ENCODE data around the gene DDX60. TPM values are rescaled to one million over a fixed set of nuclear protein-coding genes. Genes with fewer than 3 reads are reported as not detected.
A peak's percentile ranks its signal among the peaks of the same experiment; 100 is the strongest.

DDX60 gene
- total RNA-seq (8.4 and 12.4 TPM in 2 replicates), polyA plus RNA-seq (1.2 and 2.4 TPM in 2 replicates)

GRCh38 chr4:168318266-168318895 lies at the start of gene DDX60:
Gene DDX60 (minus strand): TSS chr4:168318752. CDS start chr4:168311259, 7,493 bp downstream.
- Histone ChIP-seq H2AFZ (peak within 1 kb of the TSS; percentile 87), H3K27ac (peak within 1 kb of the TSS; percentile 94), H3K9me3 (ENCODE audit: low read depth) (no peaks in the 10 kb centered on the region), H4K20me1 (ENCODE audit: insufficient read depth, poor library complexity, severe bottlenecking) (no peaks in the 10 kb centered on the region), H3K9me2 (replicated peaks; ENCODE audit: insufficient read depth) (no peaks in the 10 kb centered on the region), H3K4me3 (peak within 1 kb of the TSS; percentile 74), H3K27me3 (no peaks in the 10 kb centered on the region), H3K36me3 (replicated peaks; ENCODE audit: insufficient read depth, low read depth) (no peaks in the 10 kb centered on the region), H3K4me2 (peak within 1 kb of the TSS; percentile 74), H3K79me2 (no peaks in the 10 kb centered on the region), H3K4me1 (ENCODE audit: insufficient read depth) (peaks cover 6% of the 10 kb centered on the region)
- WGBS (ENCODE audit: low lambda C conversion rate, missing lambda C conversion rate): 1% methylated on average over 38 of the region's 38 CpGs
- no peak for TF ChIP-seq EZH2phosphoT487 (IDR thresholded peaks at IDR 0.05; ENCODE audit: low read depth, severe bottlenecking, unreplicated experiment)
- peak; percentile 44 for TF ChIP-seq CTCF (IDR thresholded peaks at IDR 0.05; ENCODE audit: poor library complexity)
- TF ChIP-seq EZH2 (IDR thresholded peaks at IDR 0.05; ENCODE audit: borderline replicate concordance): no peak
- DNase-seq (ENCODE audit: low spot score): peak; percentile 89

- no peak overlapping the region for H3K27ac ChIP-seq
- no peak overlapping the region for H2AFZ ChIP-seq
- no peaks in the 10 kb centered on the region for H3K36me3 ChIP-seq (replicated peaks; ENCODE audit: insufficient read depth, low read depth)
- no peaks in the 10 kb centered on the region for H3K27me3 ChIP-seq
- DNase-seq (ENCODE audit: low spot score): no peak
- no peak for TF ChIP-seq EZH2 (IDR thresholded peaks at IDR 0.05; ENCODE audit: borderline replicate concordance)
- no peak for TF ChIP-seq EZH2phosphoT487 (IDR thresholded peaks at IDR 0.05; ENCODE audit: low read depth, severe bottlenecking, unreplicated experiment)
- no peak for TF ChIP-seq CTCF (IDR thresholded peaks at IDR 0.05; ENCODE audit: poor library complexity)
- no peaks in the 10 kb centered on the region for H3K79me2 ChIP-seq
- H3K4me3 ChIP-seq: no peak overlapping the region
- WGBS (ENCODE audit: low lambda C conversion rate, missing lambda C conversion rate): 90% methylated on average over 3 of the region's 3 CpGs
- no peaks in the 10 kb centered on the region for H4K20me1 ChIP-seq (ENCODE audit: insufficient read depth, poor library complexity, severe bottlenecking)
- no peaks in the 10 kb centered on the region for H3K9me2 ChIP-seq (replicated peaks; ENCODE audit: insufficient read depth)
- no peaks in the 10 kb centered on the region for H3K9me3 ChIP-seq (ENCODE audit: low read depth)
- H3K4me1 ChIP-seq (ENCODE audit: insufficient read depth): no peaks in the 10 kb centered on the region
- H3K4me2 ChIP-seq: no peak overlapping the region
Measured at GRCh38 chr4:168367065-168367464, 48.5 kb upstream of the DDX60 start.

- H3K9me3 ChIP-seq (ENCODE audit: low read depth): no peaks in the 10 kb centered on the region
- H2AFZ ChIP-seq: no peak overlapping the region
- H3K27ac ChIP-seq: no peak overlapping the region
- H3K36me3 ChIP-seq (replicated peaks; ENCODE audit: insufficient read depth, low read depth): no peaks in the 10 kb centered on the region
- H3K4me2 ChIP-seq: no peak overlapping the region
- no peaks in the 10 kb centered on the region for H3K79me2 ChIP-seq
- WGBS (ENCODE audit: low lambda C conversion rate, missing lambda C conversion rate): 60% methylated on average over 4 of the region's 4 CpGs
- no peaks in the 10 kb centered on the region for H3K4me1 ChIP-seq (ENCODE audit: insufficient read depth)
- no peaks in the 10 kb centered on the region for H3K27me3 ChIP-seq
- no peak for DNase-seq (ENCODE audit: low spot score)
- no peaks in the 10 kb centered on the region for H4K20me1 ChIP-seq (ENCODE audit: insufficient read depth, poor library complexity, severe bottlenecking)
- H3K4me3 ChIP-seq: no peak overlapping the region
- no peaks in the 10 kb centered on the region for H3K9me2 ChIP-seq (replicated peaks; ENCODE audit: insufficient read depth)
- TF ChIP-seq EZH2phosphoT487 (IDR thresholded peaks at IDR 0.05; ENCODE audit: low read depth, severe bottlenecking, unreplicated experiment) (no peak), EZH2 (IDR thresholded peaks at IDR 0.05; ENCODE audit: borderline replicate concordance) (no peak), CTCF (IDR thresholded peaks at IDR 0.05; ENCODE audit: poor library complexity) (no peak)
Measured at GRCh38 chr4:168362025-168362401, 43.5 kb upstream of the DDX60 start.

Measured in hepatocyte (in vitro differentiated cells).